HG02884 (cell line): ENCODE results near the gene KCNV2.

Experiments used
- ATAC-seq: cut with Tn5 transposase; IDR thresholded peaks from one replicate; pipeline ENCODE4 v1.9.1; 2021; ENCODE audit warnings: mild to moderate bottlenecking, moderate library complexity; ENCODE audit not compliant: unreplicated experiment

The KCNV2 gene

GRCh38 chr9:2758162-2758897, 41.0 kb downstream of the KCNV2 start:
- no peak for ATAC-seq

GRCh38 chr9:2758898-2759510, 41.7 kb downstream of the KCNV2 start:
- no peak for ATAC-seq

- ATAC-seq, result peak; percentile 54
Observed at GRCh38 chr9:2761424-2761823, 44.1 kb downstream of the KCNV2 start.

- ATAC-seq, result no peak
Observed at GRCh38 chr9:2764353-2764752, 47.0 kb downstream of the KCNV2 start.

- no peak for ATAC-seq
Observed at GRCh38 chr9:2765250-2765880, 48.1 kb downstream of the KCNV2 start.

- no peak for ATAC-seq
Observed at GRCh38 chr9:2767800-2768677, 50.7 kb downstream of the KCNV2 start.

GRCh38 chr9:2771087-2771486, 53.8 kb downstream of the KCNV2 start:
- no peak for ATAC-seq

- ATAC-seq, result no peak
Observed at GRCh38 chr9:2771661-2772060, 54.4 kb downstream of the KCNV2 start.

GRCh38 chr9:2777454-2777853, 60.1 kb downstream of the KCNV2 start:
- ATAC-seq, result no peak

GRCh38 chr9:2778816-2779215, 61.5 kb downstream of the KCNV2 start:
- no peak for ATAC-seq
